HCT116 (cell line): ENCODE measurements around the gene GTF3C1. TPM values are rescaled to one million over a fixed set of nuclear protein-coding genes. Genes with fewer than 3 reads are reported as not detected.

Experiments used
- ATAC-seq: fragments of 200-7000 bp; cut with Tn5 transposase; 2 replicates; pipeline ENCODE4 v1.9.1; 2020; ENCODE audit warnings: mild to moderate bottlenecking, moderate library complexity
- Bru-seq: library from RNA; stranded (reverse); fragments of 400-500 nt; gene quantifications from one replicate; lab custom pipeline; 2021; lab: Mats Ljungman, UMichigan
- BruChase-seq, 2 experiments: library from RNA; stranded (reverse); fragments of 400-500 nt; gene quantifications; one replicate each; lab custom pipeline; 2021; lab: Mats Ljungman, UMichigan
- BruUV-seq: library from RNA; stranded (reverse); fragments of 400-500 nt; replicated peaks from 2 replicates; lab custom pipeline; 2021; lab: Mats Ljungman, UMichigan
- CTCF ChIA-PET: fragments of 300-600 bp; sonication (Branson Sonifier 250); formaldehyde crosslinking; loops from one replicate; lab custom pipeline; 2021; ENCODE audit warnings: antibody characterized with exemption; lab: Charles Lee
- POLR2A ChIA-PET: fragments of 300-600, 350-600 bp; sonication (Branson Sonifier 250); formaldehyde crosslinking; loops from one replicate; lab custom pipeline; 2021; ENCODE audit warnings: antibody characterized with exemption; lab: Charles Lee
- RAD21 ChIA-PET, 2 experiments: fragments of 300-600 bp; sonication (Branson Sonifier 250); formaldehyde crosslinking; loops; one replicate each; lab custom pipeline; 2023; ENCODE audit warnings: low total read pairs in 2 of 2; ENCODE audit not compliant: uncharacterized antibody in 2 of 2, unreplicated experiment in 2 of 2, low non-redundant PET in 1 of 2; lab: Charles Lee
- DNase-seq: peaks from one replicate; pipeline ENCODE4 v3.0.0-alpha.2; 2010; ENCODE audit warnings: low read depth, low spot score
- H2AFZ ChIP-seq: fragments of 200-600 bp; shearing (Covaris generic), sonication (generic); 2 replicates; pipeline ENCODE4 v1.6.1; 2017; ENCODE audit warnings: low read depth, mixed run types, mixed read lengths, antibody characterized with exemption, low read length; ENCODE audit not compliant: poor library complexity, severe bottlenecking
- H3K27ac ChIP-seq: 2 replicates; pipeline ENCODE4 v1.5.1; 2012; ENCODE audit warnings: low read depth, low read length
- H3K27me3 ChIP-seq: fragments of 200-600 bp; sonication (generic); 2 replicates; pipeline ENCODE4 v1.6.1; 2016; ENCODE audit warnings: mixed run types, low read length, mixed read lengths; ENCODE audit not compliant: insufficient read depth
- H3K36me3 ChIP-seq, 2 experiments: fragments of 200-500 bp in 1 of 2; fragments of 200-600 bp in 1 of 2; sonication (Bioruptor generic) in 1 of 2; sonication (generic) in 1 of 2; 2 replicates each; pipeline versions ENCODE4 v1.5.1 to v1.6.1; 2014 to 2016; ENCODE audit warnings: low read length in 2 of 2, inconsistent platforms in 1 of 2, mixed read lengths in 1 of 2, mixed run types in 1 of 2; ENCODE audit not compliant: insufficient read depth in 2 of 2, control insufficient read depth in 1 of 2
- H3K4me1 ChIP-seq, 2 experiments: fragments of 200-600 bp in 1 of 2; sonication (generic) in 1 of 2; 2 replicates each; pipeline versions ENCODE4 v1.5.1 to v1.6.1; 2012 to 2017; ENCODE audit warnings: low read length in 2 of 2, inconsistent platforms in 1 of 2, mild to moderate bottlenecking in 1 of 2, mixed read lengths in 1 of 2, mixed run types in 1 of 2, moderate library complexity in 1 of 2; ENCODE audit not compliant: insufficient read depth in 2 of 2, control insufficient read depth in 1 of 2
- H3K4me2 ChIP-seq: fragments of 200-600 bp; sonication (generic); 2 replicates; pipeline ENCODE4 v1.6.1; 2017; ENCODE audit warnings: mixed run types, low read length, mixed read lengths
- H3K4me3 ChIP-seq, 2 experiments: fragments of 200-600 bp in 1 of 2; sonication (generic) in 1 of 2; replicated peaks in 1 of 2; 2 replicates each; pipeline ENCODE4 v1.5.1; 2011 to 2016; ENCODE audit warnings: low read length in 2 of 2, control low read depth in 1 of 2, low read depth in 1 of 2, mild to moderate bottlenecking in 1 of 2, mixed read lengths in 1 of 2, mixed run types in 1 of 2
- H3K79me2 ChIP-seq: fragments of 200-600 bp; sonication (generic); 2 replicates; pipeline ENCODE4 v1.6.1; 2017; ENCODE audit warnings: mild to moderate bottlenecking, mixed run types, low read length, moderate library complexity, mixed read lengths; ENCODE audit not compliant: insufficient read depth
- H3K9ac ChIP-seq: fragments of 200-600 bp; sonication (generic); 2 replicates; pipeline ENCODE4 v1.6.1; 2016; ENCODE audit warnings: low read length, mixed read lengths
- H3K9me2 ChIP-seq: fragments of 200-600 bp; sonication (generic), shearing (Covaris generic); 2 replicates; pipeline ENCODE4 v1.6.1; 2017; ENCODE audit warnings: mixed run types, mild to moderate bottlenecking, moderate library complexity; ENCODE audit not compliant: insufficient read depth
- H3K9me3 ChIP-seq, 2 experiments: fragments of 200-500 bp in 1 of 2; fragments of 200-600 bp in 1 of 2; sonication (Bioruptor generic) in 1 of 2; sonication (generic) in 1 of 2; 2 replicates each; pipeline ENCODE4 v1.6.1; 2014 to 2017; ENCODE audit warnings: low read length in 2 of 2, mixed read lengths in 2 of 2, inconsistent platforms in 1 of 2, low read depth in 1 of 2, mild to moderate bottlenecking in 1 of 2, mixed run types in 1 of 2, moderate library complexity in 1 of 2; ENCODE audit not compliant: control insufficient read depth in 1 of 2, insufficient read depth in 1 of 2
- H4K20me1 ChIP-seq: fragments of 200-600 bp; sonication (generic), shearing (Covaris generic); 2 replicates; pipeline ENCODE4 v1.6.1; 2017; ENCODE audit warnings: mixed run types, mild to moderate bottlenecking, moderate library complexity; ENCODE audit not compliant: insufficient read depth
- CEBPB ChIP-seq: IDR thresholded peaks from 2 replicates; pipeline ENCODE4 v1.6.1; 2012; ENCODE audit warnings: low read depth
- EGR1 ChIP-seq: IDR thresholded peaks from 2 replicates; pipeline ENCODE4 v1.6.1; 2012; ENCODE audit warnings: low read depth
- FOSL1 ChIP-seq: IDR thresholded peaks from 2 replicates; pipeline ENCODE4 v1.6.1; 2012; ENCODE audit warnings: low read depth
- JUND ChIP-seq: IDR thresholded peaks from 2 replicates; pipeline ENCODE4 v1.6.1; 2012
- MAX ChIP-seq: IDR thresholded peaks from 2 replicates; pipeline ENCODE4 v1.6.1; 2012
- POLR2A ChIP-seq: IDR thresholded peaks from 2 replicates; pipeline ENCODE4 v1.7.0; 2011; ENCODE audit warnings: borderline replicate concordance; ENCODE audit not compliant: insufficient read depth, insufficient read length; ENCODE audit errors: extremely low read depth
- REST ChIP-seq: IDR thresholded peaks from 2 replicates; pipeline ENCODE4 v1.6.1; 2012; ENCODE audit warnings: low read depth
- SIN3A ChIP-seq: IDR thresholded peaks from 2 replicates; pipeline ENCODE4 v1.6.1; 2012; ENCODE audit warnings: low read depth
- SP1 ChIP-seq: IDR thresholded peaks from 2 replicates; pipeline ENCODE4 v1.6.1; 2012; ENCODE audit warnings: low read depth
- SRF ChIP-seq: IDR thresholded peaks from 2 replicates; pipeline ENCODE4 v1.6.1; 2012; ENCODE audit warnings: low read depth
- ZFX ChIP-seq: fragments of 450-650 bp; IDR thresholded peaks from 2 replicates; pipeline ENCODE4 v1.6.1; 2017
- ZNF274 ChIP-seq: fragments of 200-500 bp; sonication (Bioruptor generic); IDR thresholded peaks from 2 replicates; pipeline ENCODE4 v1.6.1; 2014; ENCODE audit warnings: mild to moderate bottlenecking, low read depth, low read length, inconsistent platforms
- intact Hi-C: fragments of 100-400 bp; cut with micrococcal nuclease; formaldehyde crosslinking; loops from 2 replicates; pipeline ENCODE4 v1.10.0; 2022
- long read RNA-seq: library from polyadenylated mRNA; unstranded; transcript quantifications from one replicate; pipeline ENCODE4 v2.0.0, GENCODE V29; 2021; ENCODE audit not compliant: unreplicated experiment
- polyA plus RNA-seq: library from polyadenylated mRNA; unstranded; fragments of >200 nt; gene quantifications from 2 replicates; pipeline ENCODE4 v1.2.1, GENCODE V29; 2012; ENCODE audit warnings: missing spikeins
- total RNA-seq: library from RNA; stranded (reverse); gene quantifications from one replicate; pipeline ENCODE4 v1.2.1, GENCODE V29; 2021; ENCODE audit not compliant: unreplicated experiment
- TF ChIP-seq, protein P1 (sequence below): IDR thresholded peaks from 2 replicates; pipeline ENCODE4 v1.6.1; 2011; ENCODE audit warnings: mild to moderate bottlenecking, low read length, moderate library complexity; ENCODE audit not compliant: insufficient replicate concordance; ENCODE audit errors: extremely low read depth

Gene GTF3C1, protein sequence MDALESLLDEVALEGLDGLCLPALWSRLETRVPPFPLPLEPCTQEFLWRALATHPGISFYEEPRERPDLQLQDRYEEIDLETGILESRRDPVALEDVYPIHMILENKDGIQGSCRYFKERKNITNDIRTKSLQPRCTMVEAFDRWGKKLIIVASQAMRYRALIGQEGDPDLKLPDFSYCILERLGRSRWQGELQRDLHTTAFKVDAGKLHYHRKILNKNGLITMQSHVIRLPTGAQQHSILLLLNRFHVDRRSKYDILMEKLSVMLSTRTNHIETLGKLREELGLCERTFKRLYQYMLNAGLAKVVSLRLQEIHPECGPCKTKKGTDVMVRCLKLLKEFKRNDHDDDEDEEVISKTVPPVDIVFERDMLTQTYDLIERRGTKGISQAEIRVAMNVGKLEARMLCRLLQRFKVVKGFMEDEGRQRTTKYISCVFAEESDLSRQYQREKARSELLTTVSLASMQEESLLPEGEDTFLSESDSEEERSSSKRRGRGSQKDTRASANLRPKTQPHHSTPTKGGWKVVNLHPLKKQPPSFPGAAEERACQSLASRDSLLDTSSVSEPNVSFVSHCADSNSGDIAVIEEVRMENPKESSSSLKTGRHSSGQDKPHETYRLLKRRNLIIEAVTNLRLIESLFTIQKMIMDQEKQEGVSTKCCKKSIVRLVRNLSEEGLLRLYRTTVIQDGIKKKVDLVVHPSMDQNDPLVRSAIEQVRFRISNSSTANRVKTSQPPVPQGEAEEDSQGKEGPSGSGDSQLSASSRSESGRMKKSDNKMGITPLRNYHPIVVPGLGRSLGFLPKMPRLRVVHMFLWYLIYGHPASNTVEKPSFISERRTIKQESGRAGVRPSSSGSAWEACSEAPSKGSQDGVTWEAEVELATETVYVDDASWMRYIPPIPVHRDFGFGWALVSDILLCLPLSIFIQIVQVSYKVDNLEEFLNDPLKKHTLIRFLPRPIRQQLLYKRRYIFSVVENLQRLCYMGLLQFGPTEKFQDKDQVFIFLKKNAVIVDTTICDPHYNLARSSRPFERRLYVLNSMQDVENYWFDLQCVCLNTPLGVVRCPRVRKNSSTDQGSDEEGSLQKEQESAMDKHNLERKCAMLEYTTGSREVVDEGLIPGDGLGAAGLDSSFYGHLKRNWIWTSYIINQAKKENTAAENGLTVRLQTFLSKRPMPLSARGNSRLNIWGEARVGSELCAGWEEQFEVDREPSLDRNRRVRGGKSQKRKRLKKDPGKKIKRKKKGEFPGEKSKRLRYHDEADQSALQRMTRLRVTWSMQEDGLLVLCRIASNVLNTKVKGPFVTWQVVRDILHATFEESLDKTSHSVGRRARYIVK (N-terminal part only)
- total RNA-seq (97.5 TPM), Bru-seq, nascent RNA (percentile 75 among the genes with signal in this experiment), BruChase-seq, experiment 1, labeled RNA remaining after a 6-hour chase (percentile 84 among the genes with signal in this experiment), BruChase-seq, experiment 2, labeled RNA remaining after a 2-hour chase (percentile 78 among the genes with signal in this experiment)
- polyA plus RNA-seq: 60.1 and 69.8 TPM in 2 replicates
- long read RNA-seq, full-length matches to known transcripts: 25 of 96 reads
- long read RNA-seq, partial matches to known transcripts: 68 of 96 reads
- long read RNA-seq, other reads (novel, unspliced or antisense): 3 of 96 reads

DNA sequence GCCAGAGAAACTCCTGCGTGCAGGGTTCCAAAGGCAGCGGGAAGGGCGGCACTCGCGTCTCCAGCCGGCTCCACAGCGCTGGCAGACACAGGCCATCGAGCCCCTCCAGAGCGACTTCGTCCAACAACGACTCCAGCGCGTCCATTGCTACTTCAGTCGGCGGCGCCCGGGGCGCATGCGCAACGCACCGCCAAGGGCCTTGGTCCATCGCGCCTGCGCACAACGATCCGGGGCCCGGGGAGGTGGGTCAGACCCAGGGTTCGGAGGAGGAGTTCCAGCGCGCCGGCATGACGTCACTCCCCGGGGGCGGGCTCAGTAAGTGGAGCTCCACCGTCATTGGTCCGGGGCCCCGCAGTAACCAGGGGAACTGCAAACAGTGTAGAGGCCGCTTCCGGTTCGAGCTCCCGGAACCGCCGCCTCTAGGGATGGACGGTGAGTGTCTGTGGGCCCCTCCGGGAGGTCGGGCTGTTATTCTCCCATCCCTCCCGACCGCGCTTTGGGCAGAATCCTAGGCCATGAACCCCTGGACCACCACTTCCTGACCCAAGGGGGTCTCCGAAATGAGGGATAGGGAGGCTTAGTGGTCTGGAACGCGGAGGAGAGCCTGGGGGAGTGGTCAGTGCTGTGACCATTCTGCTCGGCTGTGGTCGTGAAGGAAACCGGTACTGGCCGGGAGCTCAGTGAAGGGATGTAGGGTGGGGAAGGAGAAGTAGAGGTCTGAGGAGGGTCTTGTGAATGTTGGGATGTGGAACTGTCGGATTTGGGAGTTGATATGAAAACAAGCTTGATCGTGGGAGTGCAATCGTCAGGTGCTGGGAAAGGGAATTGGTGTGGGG is at the start of gene GTF3C1, which contains the start of gene KATNIP:
Gene GTF3C1, minus strand, starts transcription at position 168 of the 836 bp plus-strand sequence. Its CDS starts 23 bp downstream, at position 145.
Gene KATNIP, plus strand, starts transcription at position 399 of the 836 bp plus-strand sequence. Its CDS starts 27 bp downstream, at position 426.
- no peaks in the 10 kb centered on the region for H4K20me1 ChIP-seq
- peaks cover 0 to 6% of the 10 kb centered on the region in 2 experiments; a peak in 3 of 4 replicates for H3K36me3 ChIP-seq
- peak; percentile 94 for DNase-seq
- peaks cover 61% of the 10 kb centered on the region for H3K79me2 ChIP-seq
- H2AFZ ChIP-seq: no peak within 1 kb of the TSS
- no peaks in the 10 kb centered on the region for H3K27me3 ChIP-seq
- intact Hi-C loops: no loop called here
- peak; percentile 95 for ATAC-seq
- no TSS peak for BruUV-seq
- H3K9me2 ChIP-seq: no peaks in the 10 kb centered on the region
- POLR2A ChIA-PET: interaction anchor here (1.0 to 1.6 kb wide), 3 partner anchors 11 to 19 kb away, joined by 3 to 6 read pairs (median 5); no protein-coding TSS in a partner anchor
- H3K4me1 ChIP-seq: peaks cover 11 to 30% of the 10 kb centered on the region in 2 experiments; a peak in 3 of 4 replicates
- RAD21 ChIA-PET: interaction anchor here in 1 of 2 experiments (1.1 kb wide), 1 partner anchor 318 kb away, joined by 4 read pairs; no protein-coding TSS in a partner anchor
- H3K4me3 ChIP-seq: peak within 1 kb of the TSS; percentile 91 to 100
- CTCF ChIA-PET: interaction anchor here (0.6 to 1.5 kb wide), 3 partner anchors 16 to 318 kb away, joined by 4 to 6 read pairs (median 6); no protein-coding TSS in a partner anchor
- peak within 1 kb of the TSS; percentile 39; the same call in 1 of the 2 replicates for H3K27ac ChIP-seq
- H3K4me2 ChIP-seq: peak within 1 kb of the TSS; percentile 76
- H3K9ac ChIP-seq: peak within 1 kb of the TSS; percentile 85
- no peaks in the 10 kb centered on the region for H3K9me3 ChIP-seq
- TF ChIP-seq POLR2A (peak; percentile 73), SIN3A (peak; percentile 35; the same call in 1 of the 2 replicates), CEBPB (no peak), ZFX (peak; percentile 26; the same call in 1 of the 2 replicates), FOSL1 (no peak), SRF (no peak), JUND (no peak), MAX (no peak), SP1 (peak; percentile 51), ZNF274 (no peak), EGR1 (no peak), REST (no peak)
- TF ChIP-seq, protein P1, sequence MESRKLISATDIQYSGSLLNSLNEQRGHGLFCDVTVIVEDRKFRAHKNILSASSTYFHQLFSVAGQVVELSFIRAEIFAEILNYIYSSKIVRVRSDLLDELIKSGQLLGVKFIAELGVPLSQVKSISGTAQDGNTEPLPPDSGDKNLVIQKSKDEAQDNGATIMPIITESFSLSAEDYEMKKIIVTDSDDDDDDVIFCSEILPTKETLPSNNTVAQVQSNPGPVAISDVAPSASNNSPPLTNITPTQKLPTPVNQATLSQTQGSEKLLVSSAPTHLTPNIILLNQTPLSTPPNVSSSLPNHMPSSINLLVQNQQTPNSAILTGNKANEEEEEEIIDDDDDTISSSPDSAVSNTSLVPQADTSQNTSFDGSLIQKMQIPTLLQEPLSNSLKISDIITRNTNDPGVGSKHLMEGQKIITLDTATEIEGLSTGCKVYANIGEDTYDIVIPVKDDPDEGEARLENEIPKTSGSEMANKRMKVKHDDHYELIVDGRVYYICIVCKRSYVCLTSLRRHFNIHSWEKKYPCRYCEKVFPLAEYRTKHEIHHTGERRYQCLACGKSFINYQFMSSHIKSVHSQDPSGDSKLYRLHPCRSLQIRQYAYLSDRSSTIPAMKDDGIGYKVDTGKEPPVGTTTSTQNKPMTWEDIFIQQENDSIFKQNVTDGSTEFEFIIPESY: no peak
